Suprapubic skin (tissue), 4 donors: ENCODE measurements around the gene ME3. TPM values are rescaled to one million over a fixed set of nuclear protein-coding genes. Genes with fewer than 3 reads are reported as not detected.

ENCODE experiments used
- DNase-seq, 2 donors: peaks; one replicate each; pipeline ENCODE4 v3.0.0-alpha.2; 2019; ENCODE audit warnings: low spot score in 2 of 2
- H3K27ac ChIP-seq: fragments of 200-600 bp; sonication (generic); one replicate; pipeline ENCODE4 v1.5.1; 2019
- H3K27me3 ChIP-seq: fragments of 200-600 bp; sonication (generic); one replicate; pipeline ENCODE4 v1.5.1; 2019
- H3K36me3 ChIP-seq: fragments of 200-600 bp; sonication (generic); one replicate; pipeline ENCODE4 v1.5.1; 2019
- H3K4me1 ChIP-seq: fragments of 200-600 bp; sonication (generic); one replicate; pipeline ENCODE4 v1.5.1; 2019
- H3K4me3 ChIP-seq: fragments of 200-600 bp; sonication (generic); one replicate; pipeline ENCODE4 v1.5.1; 2019; ENCODE audit warnings: mild to moderate bottlenecking
- H3K9me3 ChIP-seq: fragments of 200-600 bp; sonication (generic); one replicate; pipeline ENCODE4 v1.5.1; 2019
- EP300 ChIP-seq: sonication (generic); formaldehyde crosslinking; IDR thresholded peaks from one replicate; pipeline ENCODE4 v1.6.1; 2017; ENCODE audit warnings: antibody characterized with exemption
- POLR2A ChIP-seq, 2 donors: fragments of 450-650 bp; IDR thresholded peaks; one replicate each; pipeline ENCODE4 v1.6.1; 2017; ENCODE audit warnings: antibody characterized with exemption in 2 of 2, mild to moderate bottlenecking in 2 of 2, moderate library complexity in 2 of 2
- POLR2AphosphoS5 ChIP-seq, 3 donors: sonication (generic); formaldehyde crosslinking; IDR thresholded peaks; one replicate each; pipeline ENCODE4 v1.6.1; 2017; ENCODE audit warnings: antibody characterized with exemption in 3 of 3
- WGBS: methylation state at CpG from one replicate; pipeline ENCODE4 v1.1.5; 2018; 5-methylcytosine and 5-hydroxymethylcytosine counted together
- total RNA-seq, 4 donors: library from RNA; depleted of rRNA; stranded (reverse); fragments of >200 nt; gene quantifications; one replicate each; pipeline ENCODE4 v1.1.0, GENCODE V29; 2016
- TF ChIP-seq, protein P1 (sequence below), 2 donors: fragments of 200-600 bp in 1 of 2; fragments of 450-650 bp in 1 of 2; sonication (generic) in 1 of 2; IDR thresholded peaks; one replicate each; pipeline ENCODE4 v1.5.1; 2016 to 2019; ENCODE audit warnings: antibody characterized with exemption in 2 of 2, mild to moderate bottlenecking in 1 of 2, moderate library complexity in 1 of 2

The ME3 gene
- total RNA-seq, 4 donors from 2014 or later = 3.7 to 17.0 (median 9.4) TPM

DNA sequence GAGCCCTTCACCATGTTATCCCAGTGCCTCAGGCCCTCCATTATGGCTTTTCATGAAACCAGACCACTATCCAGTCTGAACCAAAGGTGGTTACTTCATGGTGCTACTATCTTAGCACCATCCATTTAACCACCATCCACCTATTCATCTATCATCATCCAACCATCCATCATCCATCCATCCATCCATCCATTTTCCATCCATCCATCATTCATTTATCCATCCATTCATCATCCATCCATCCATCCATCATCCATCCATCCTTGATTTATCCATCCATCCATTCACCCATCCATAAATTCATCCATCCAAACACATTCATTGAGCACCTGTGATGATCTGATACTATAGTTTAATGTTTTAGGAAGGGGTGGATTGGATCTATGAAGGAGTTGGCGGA lies 204.2 kb downstream of the ME3 start:
- H3K27me3 ChIP-seq = no peaks in the 10 kb centered on the region
- peaks cover 2% of the 10 kb centered on the region for H3K4me1 ChIP-seq
- H3K36me3 ChIP-seq = no peaks in the 10 kb centered on the region
- H3K27ac ChIP-seq = no peak overlapping the region
- H3K9me3 ChIP-seq = no peaks in the 10 kb centered on the region
- DNase-seq = no peak
- WGBS = 92% methylated on average over 1 of the region's 1 CpG
- no peak for TF ChIP-seq POLR2AphosphoS5 (IDR thresholded peaks at IDR 0.05)
- no peak for TF ChIP-seq POLR2A (IDR thresholded peaks at IDR 0.05)
- TF ChIP-seq EP300 = no peak
- TF ChIP-seq, protein P1, sequence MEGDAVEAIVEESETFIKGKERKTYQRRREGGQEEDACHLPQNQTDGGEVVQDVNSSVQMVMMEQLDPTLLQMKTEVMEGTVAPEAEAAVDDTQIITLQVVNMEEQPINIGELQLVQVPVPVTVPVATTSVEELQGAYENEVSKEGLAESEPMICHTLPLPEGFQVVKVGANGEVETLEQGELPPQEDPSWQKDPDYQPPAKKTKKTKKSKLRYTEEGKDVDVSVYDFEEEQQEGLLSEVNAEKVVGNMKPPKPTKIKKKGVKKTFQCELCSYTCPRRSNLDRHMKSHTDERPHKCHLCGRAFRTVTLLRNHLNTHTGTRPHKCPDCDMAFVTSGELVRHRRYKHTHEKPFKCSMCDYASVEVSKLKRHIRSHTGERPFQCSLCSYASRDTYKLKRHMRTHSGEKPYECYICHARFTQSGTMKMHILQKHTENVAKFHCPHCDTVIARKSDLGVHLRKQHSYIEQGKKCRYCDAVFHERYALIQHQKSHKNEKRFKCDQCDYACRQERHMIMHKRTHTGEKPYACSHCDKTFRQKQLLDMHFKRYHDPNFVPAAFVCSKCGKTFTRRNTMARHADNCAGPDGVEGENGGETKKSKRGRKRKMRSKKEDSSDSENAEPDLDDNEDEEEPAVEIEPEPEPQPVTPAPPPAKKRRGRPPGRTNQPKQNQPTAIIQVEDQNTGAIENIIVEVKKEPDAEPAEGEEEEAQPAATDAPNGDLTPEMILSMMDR (IDR thresholded peaks at IDR 0.05) = no peak
- no peak overlapping the region for H3K4me3 ChIP-seq

DNA sequence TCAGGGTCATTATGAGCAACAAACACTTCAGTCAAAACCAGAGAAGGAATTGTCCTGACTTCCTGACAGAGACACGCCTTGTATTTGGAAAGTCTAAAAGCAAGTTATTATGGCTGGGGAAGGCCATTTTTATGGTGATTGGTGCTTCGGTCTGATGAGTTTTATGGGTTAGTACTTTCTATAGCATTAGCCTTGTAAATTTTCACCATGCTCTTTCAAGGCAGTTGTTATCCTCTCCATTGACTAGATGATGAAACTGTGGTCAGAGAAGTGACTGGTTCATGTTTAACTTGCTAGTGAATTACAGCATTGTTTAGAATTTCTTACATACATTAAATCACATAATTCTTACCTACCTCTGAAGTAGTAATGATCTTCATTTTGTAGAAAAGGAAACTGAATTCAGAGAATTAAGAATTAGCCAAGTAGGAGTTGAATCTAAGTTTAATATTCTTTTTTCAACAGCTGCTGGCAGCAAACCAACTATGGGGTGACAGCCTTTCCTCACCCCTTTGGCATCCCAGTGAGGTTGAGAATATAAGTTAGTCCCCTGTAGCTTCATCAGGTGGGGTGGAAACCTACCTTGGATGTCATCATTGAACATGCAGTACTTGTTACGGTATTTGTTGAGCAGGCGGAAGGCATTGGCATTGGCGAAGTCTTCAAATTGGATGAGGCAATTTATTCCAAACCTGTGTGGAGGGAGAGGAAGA lies 207.8 kb downstream of the ME3 start:
- WGBS = 89% methylated on average over 5 of the region's 5 CpGs
- DNase-seq = no peak
- Histone ChIP-seq H3K4me1 (peaks cover 15% of the 10 kb centered on the region), H3K9me3 (no peaks in the 10 kb centered on the region), H3K36me3 (no peaks in the 10 kb centered on the region), H3K27ac (no peak overlapping the region), H3K4me3 (no peak overlapping the region), H3K27me3 (no peaks in the 10 kb centered on the region)
- TF ChIP-seq POLR2A (IDR thresholded peaks at IDR 0.05) = no peak
- TF ChIP-seq EP300 = no peak
- TF ChIP-seq, protein P1 (IDR thresholded peaks at IDR 0.05) = no peak
- TF ChIP-seq POLR2AphosphoS5 (IDR thresholded peaks at IDR 0.05) = no peak

DNA sequence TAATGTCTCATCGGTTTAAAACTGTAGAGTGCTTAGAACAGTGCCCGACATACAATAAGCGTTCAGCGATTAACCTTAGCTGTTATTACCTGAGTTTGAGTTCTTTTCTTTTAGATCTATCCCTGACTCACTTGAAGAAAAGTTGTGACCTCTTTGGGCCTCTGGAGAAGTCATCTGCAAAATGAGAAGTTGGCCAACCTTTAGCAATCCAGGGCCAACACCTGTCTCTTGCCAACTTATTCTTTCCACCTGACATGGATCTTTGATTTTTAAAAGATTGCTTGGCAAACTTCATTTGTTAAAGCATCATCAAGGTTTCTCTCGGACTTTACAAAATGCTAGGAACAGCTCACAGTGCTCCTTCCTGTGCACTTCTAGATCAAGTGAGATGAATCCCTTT lies 208.5 kb downstream of the ME3 start:
- Histone ChIP-seq H3K27ac (no peak overlapping the region), H3K36me3 (no peaks in the 10 kb centered on the region), H3K9me3 (no peaks in the 10 kb centered on the region), H3K4me1 (peaks cover 22% of the 10 kb centered on the region), H3K27me3 (no peaks in the 10 kb centered on the region), H3K4me3 (no peak overlapping the region)
- no peak for DNase-seq
- 94% methylated on average over 5 of the region's 5 CpGs for WGBS
- TF ChIP-seq POLR2A (IDR thresholded peaks at IDR 0.05) (no peak), EP300 (no peak), POLR2AphosphoS5 (IDR thresholded peaks at IDR 0.05) (no peak)
- TF ChIP-seq, protein P1 (IDR thresholded peaks at IDR 0.05) = no peak

DNA sequence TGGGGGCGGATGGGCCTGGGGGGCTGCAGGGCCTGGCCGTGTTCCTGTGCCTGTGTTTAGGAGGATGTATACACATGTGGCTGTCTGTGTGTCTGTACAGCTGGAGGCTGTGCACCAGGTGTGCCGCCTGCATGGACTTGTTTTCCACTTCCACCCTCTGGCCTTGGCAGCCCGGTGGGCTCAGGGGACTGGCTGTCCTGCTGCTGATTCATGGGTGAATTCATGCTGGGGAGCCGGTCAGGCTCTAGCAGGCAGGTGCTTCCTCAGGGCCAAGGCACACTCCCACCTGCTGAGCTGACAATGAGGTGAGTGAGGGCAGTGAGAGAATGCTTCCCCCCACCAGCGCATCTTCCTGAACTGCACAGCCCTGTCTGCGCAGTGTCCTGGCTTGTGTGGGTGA lies 209.3 kb downstream of the ME3 start:
- WGBS = 77% methylated on average over 4 of the region's 7 CpGs
- H3K36me3 ChIP-seq = no peaks in the 10 kb centered on the region
- no peak for DNase-seq
- H3K27me3 ChIP-seq = no peaks in the 10 kb centered on the region
- no peaks in the 10 kb centered on the region for H3K9me3 ChIP-seq
- no peak overlapping the region for H3K4me3 ChIP-seq
- TF ChIP-seq POLR2A (IDR thresholded peaks at IDR 0.05) = no peak
- TF ChIP-seq POLR2AphosphoS5 (IDR thresholded peaks at IDR 0.05) = no peak
- no peak for TF ChIP-seq EP300
- TF ChIP-seq, protein P1 (IDR thresholded peaks at IDR 0.05) = no peak
- peaks cover 22% of the 10 kb centered on the region for H3K4me1 ChIP-seq
- H3K27ac ChIP-seq = no peak overlapping the region

DNA sequence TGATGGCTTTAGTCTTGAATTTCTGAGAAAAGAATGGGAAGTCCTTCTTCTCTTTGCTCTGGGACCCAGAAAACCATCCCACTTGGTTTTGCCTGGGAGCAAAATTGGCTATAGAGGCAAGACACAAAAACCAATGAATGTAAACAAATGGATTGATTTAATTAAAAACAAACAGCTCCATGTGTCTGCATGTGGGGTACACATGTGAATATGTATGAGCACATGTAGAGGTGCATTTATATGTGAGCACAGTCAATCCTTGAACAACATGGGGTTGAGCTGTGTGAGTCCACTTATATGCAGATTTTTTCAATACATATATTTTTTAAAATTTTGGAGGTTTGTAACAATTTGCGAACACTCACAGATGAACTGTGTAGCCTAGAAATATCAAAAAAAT lies 210.5 kb downstream of the ME3 start:
- TF ChIP-seq EP300 (no peak), POLR2A (IDR thresholded peaks at IDR 0.05) (no peak), POLR2AphosphoS5 (IDR thresholded peaks at IDR 0.05) (no peak)
- TF ChIP-seq, protein P1 (IDR thresholded peaks at IDR 0.05) = no peak
- H3K9me3 ChIP-seq = no peaks in the 10 kb centered on the region
- H3K36me3 ChIP-seq = no peaks in the 10 kb centered on the region
- WGBS = 100% methylated on average over 1 of the region's 1 CpG
- DNase-seq = no peak
- H3K4me1 ChIP-seq = peaks cover 22% of the 10 kb centered on the region
- H3K27me3 ChIP-seq = no peaks in the 10 kb centered on the region
- H3K27ac ChIP-seq = no peak overlapping the region
- H3K4me3 ChIP-seq = no peak overlapping the region
